Astrocyte (in vitro differentiated cells and primary cell): ENCODE data around the gene RTN4RL2. TPM values are rescaled to one million over a fixed set of nuclear protein-coding genes. Genes with fewer than 3 reads are reported as not detected.

Source experiments
- DNase-seq: peaks from one replicate; pipeline ENCODE4 v3.0.0-alpha.2; 2010; ENCODE audit warnings: low read depth
- FAIRE-seq: peaks from 2 replicates; lab custom pipeline; 2011; peaks lifted over from hg19 to GRCh38; lab: Jason Lieb, UNC
- H2AFZ ChIP-seq: 2 replicates; pipeline ENCODE4 v1.6.0; 2012; ENCODE audit warnings: low read depth, low read length, inconsistent platforms
- H3K27ac ChIP-seq: 2 replicates; pipeline ENCODE4 v1.5.1; 2011; ENCODE audit warnings: low read depth, low read length, inconsistent platforms
- H3K27me3 ChIP-seq: 2 replicates; pipeline ENCODE4 v1.6.0; 2011; ENCODE audit warnings: low read length, inconsistent platforms; ENCODE audit not compliant: insufficient read depth
- H3K36me3 ChIP-seq: 2 replicates; pipeline ENCODE4 v1.5.1; 2011; ENCODE audit warnings: low read length, inconsistent platforms; ENCODE audit not compliant: insufficient read depth
- H3K4me1 ChIP-seq: 2 replicates; pipeline ENCODE4 v1.5.1; 2011; ENCODE audit warnings: low read length, inconsistent platforms; ENCODE audit not compliant: insufficient read depth
- H3K4me2 ChIP-seq: 2 replicates; pipeline ENCODE4 v1.6.0; 2012; ENCODE audit warnings: low read length, inconsistent platforms
- H3K4me3 ChIP-seq: 2 replicates; pipeline ENCODE4 v1.5.1; 2011; ENCODE audit warnings: low read depth, mild to moderate bottlenecking, low read length, inconsistent platforms; ENCODE audit not compliant: insufficient read depth
- H3K79me2 ChIP-seq: 2 replicates; pipeline ENCODE4 v1.6.0; 2012; ENCODE audit warnings: mild to moderate bottlenecking, low read length, inconsistent platforms; ENCODE audit not compliant: insufficient read depth
- H3K9ac ChIP-seq: 2 replicates; pipeline ENCODE4 v1.6.0; 2012; ENCODE audit warnings: mild to moderate bottlenecking, low read length, inconsistent platforms
- H3K9me3 ChIP-seq: 2 replicates; pipeline ENCODE4 v1.5.1; 2012; ENCODE audit warnings: low read depth, mild to moderate bottlenecking, low read length, inconsistent platforms; ENCODE audit not compliant: insufficient read depth
- H4K20me1 ChIP-seq: 2 replicates; pipeline ENCODE4 v1.6.0; 2012; ENCODE audit warnings: low read length, inconsistent platforms; ENCODE audit not compliant: insufficient read depth
- H3K27ac Mint-ChIP-seq: one replicate; pipeline ENCODE4 v1.8.0; 2021; ENCODE audit warnings: mild to moderate bottlenecking, mixed read lengths; ENCODE audit not compliant: unreplicated experiment
- H3K27me3 Mint-ChIP-seq: one replicate; pipeline ENCODE4 v1.8.0; 2021; ENCODE audit warnings: low read depth, mixed read lengths; ENCODE audit not compliant: unreplicated experiment
- H3K36me3 Mint-ChIP-seq: one replicate; pipeline ENCODE4 v1.8.0; 2021; ENCODE audit warnings: low read depth, mixed read lengths; ENCODE audit not compliant: unreplicated experiment
- H3K4me1 Mint-ChIP-seq: one replicate; pipeline ENCODE4 v1.8.0; 2021; ENCODE audit warnings: low read depth, mixed read lengths; ENCODE audit not compliant: unreplicated experiment
- H3K4me3 Mint-ChIP-seq: one replicate; pipeline ENCODE4 v1.8.0; 2021; ENCODE audit warnings: mild to moderate bottlenecking, moderate library complexity, mixed read lengths; ENCODE audit not compliant: unreplicated experiment
- H3K9me3 Mint-ChIP-seq: one replicate; pipeline ENCODE4 v1.8.0; 2021; ENCODE audit warnings: mild to moderate bottlenecking, mixed read lengths; ENCODE audit not compliant: unreplicated experiment
- CTCF ChIP-seq: IDR thresholded peaks from 2 replicates; pipeline ENCODE4 v1.5.1; 2011; ENCODE audit warnings: low read depth, mild to moderate bottlenecking, inconsistent platforms, low read length, moderate library complexity; ENCODE audit not compliant: insufficient read depth
- EZH2 ChIP-seq: IDR thresholded peaks from 2 replicates; pipeline ENCODE4 v1.6.1; 2012; ENCODE audit warnings: mild to moderate bottlenecking, low read length, inconsistent platforms; ENCODE audit not compliant: insufficient read depth
- total RNA-seq: library from RNA; stranded (reverse); gene quantifications from 2 replicates; pipeline ENCODE4 v1.2.1, GENCODE V29; 2021

The RTN4RL2 gene
- total RNA-seq, 1 donor from 2014 or later, result 0.50 TPM

- no peak for TF ChIP-seq EZH2
- no peaks in the 10 kb centered on the region for H3K9me3 ChIP-seq
- H3K4me1 ChIP-seq, result no peaks in the 10 kb centered on the region
- no peak for FAIRE-seq
- Mint-ChIP-seq H3K4me3 (no peak overlapping the region), H3K27ac (no peak overlapping the region), H3K9me3 (no peaks in the 10 kb centered on the region), H3K4me1 (no peaks in the 10 kb centered on the region), H3K27me3 (peaks cover 45% of the 10 kb centered on the region), H3K36me3 (no peaks in the 10 kb centered on the region)
- no peak for DNase-seq
- no peak overlapping the region for H3K9ac ChIP-seq
- no peak overlapping the region for H3K4me2 ChIP-seq
- H3K79me2 ChIP-seq, result no peaks in the 10 kb centered on the region
- no peaks in the 10 kb centered on the region for H3K36me3 ChIP-seq
- H4K20me1 ChIP-seq, result no peaks in the 10 kb centered on the region
- H3K27ac ChIP-seq, result no peak overlapping the region
- no peak overlapping the region for H2AFZ ChIP-seq
- H3K4me3 ChIP-seq, result no peak overlapping the region
- H3K27me3 ChIP-seq, result peaks cover 12% of the 10 kb centered on the region
Observed at GRCh38 chr11:57468276-57468675, 7.9 kb downstream of the RTN4RL2 start.

- peaks cover 11% of the 10 kb centered on the region for H3K27me3 ChIP-seq
- no peak overlapping the region for H3K9ac ChIP-seq
- H3K27ac ChIP-seq, result no peak overlapping the region
- H3K27ac Mint-ChIP-seq, result no peak overlapping the region
- H3K4me1 ChIP-seq, result no peaks in the 10 kb centered on the region
- H3K4me3 Mint-ChIP-seq, result no peak overlapping the region
- H3K79me2 ChIP-seq, result no peaks in the 10 kb centered on the region
- H3K4me3 ChIP-seq, result no peak overlapping the region
- no peak overlapping the region for H3K4me2 ChIP-seq
- H3K4me1 Mint-ChIP-seq, result peaks cover 3% of the 10 kb centered on the region
- no peaks in the 10 kb centered on the region for H3K36me3 ChIP-seq
- H2AFZ ChIP-seq, result no peak overlapping the region
- H3K9me3 Mint-ChIP-seq, result no peaks in the 10 kb centered on the region
- H3K36me3 Mint-ChIP-seq, result no peaks in the 10 kb centered on the region
- H3K9me3 ChIP-seq, result no peaks in the 10 kb centered on the region
- peaks cover 45% of the 10 kb centered on the region for H3K27me3 Mint-ChIP-seq
- FAIRE-seq, result no peak
- no peaks in the 10 kb centered on the region for H4K20me1 ChIP-seq
- no peak for TF ChIP-seq EZH2
- no peak for DNase-seq
Observed at GRCh38 chr11:57469268-57469667, 8.9 kb downstream of the RTN4RL2 start.

GRCh38 chr11:57471496-57471895 is 11.2 kb downstream of the RTN4RL2 start:
- FAIRE-seq, result no peak
- Mint-ChIP-seq H3K27me3 (peaks cover 56% of the 10 kb centered on the region), H3K4me1 (peaks cover 3% of the 10 kb centered on the region)

More at GRCh38 chr11:57471496-57471895, 11.2 kb downstream of the RTN4RL2 start:
- no peak for DNase-seq
- H3K4me1 ChIP-seq, result peaks cover 4% of the 10 kb centered on the region
- no peak overlapping the region for H2AFZ ChIP-seq
- Mint-ChIP-seq H3K9me3 (no peaks in the 10 kb centered on the region), H3K36me3 (no peaks in the 10 kb centered on the region), H3K4me3 (no peak overlapping the region), H3K27ac (no peak overlapping the region)
- no peak overlapping the region for H3K9ac ChIP-seq
- H3K4me3 ChIP-seq, result no peak overlapping the region
- H3K27me3 ChIP-seq, result peaks cover 28% of the 10 kb centered on the region
- no peak overlapping the region for H3K27ac ChIP-seq
- no peaks in the 10 kb centered on the region for H3K36me3 ChIP-seq
- no peaks in the 10 kb centered on the region for H3K79me2 ChIP-seq
- H4K20me1 ChIP-seq, result no peaks in the 10 kb centered on the region
- H3K4me2 ChIP-seq, result no peak overlapping the region
- TF ChIP-seq EZH2 (no peak), CTCF (no peak)
- H3K9me3 ChIP-seq, result no peaks in the 10 kb centered on the region
